ENCODE data around the gene PGM1.
A peak's percentile ranks its signal among the peaks of the same experiment; 100 is the strongest.

Gene PGM1

DNA sequence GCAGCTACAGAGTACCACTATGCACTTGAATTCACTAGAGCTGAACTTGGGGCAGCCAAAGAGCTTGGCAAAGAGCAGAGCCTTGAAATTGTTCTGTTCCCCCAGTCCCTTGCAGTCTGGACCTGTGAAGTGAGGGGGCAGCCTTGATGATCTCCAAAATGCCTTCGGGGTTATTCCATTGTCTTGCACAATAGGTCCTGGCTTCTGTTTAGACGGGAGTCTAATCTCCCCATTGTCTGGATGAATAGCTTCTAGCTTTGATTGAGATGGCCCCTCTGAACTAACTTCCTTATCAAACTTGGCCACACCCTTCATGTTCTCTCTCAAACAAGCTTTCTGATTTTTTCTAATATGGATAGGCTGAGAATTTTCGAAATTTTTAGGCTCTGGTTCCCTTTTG is 72.6 kb downstream of the PGM1 start:
- DNase-seq (ENCODE audit: low spot score), result no peak

DNA sequence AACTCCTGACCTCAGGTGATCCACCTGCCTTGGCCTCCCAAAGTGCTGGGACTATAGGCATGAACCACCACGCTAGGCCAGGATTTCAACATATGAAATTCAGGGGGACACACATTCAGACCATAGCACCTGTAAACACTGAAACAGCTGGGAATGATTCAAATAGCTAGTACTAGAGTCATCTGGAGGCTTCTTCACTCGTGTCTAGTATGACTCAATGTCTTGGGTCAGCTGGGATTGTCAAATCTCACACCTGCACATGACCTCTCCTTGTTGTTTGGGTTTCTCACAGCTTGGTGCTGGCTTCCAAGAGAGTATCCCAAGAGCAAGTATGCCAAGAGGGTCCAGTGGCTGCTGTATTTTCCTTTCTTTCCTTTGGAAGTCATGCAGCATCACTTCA is 75.1 kb downstream of the PGM1 start:
- no peak for DNase-seq (ENCODE audit: low spot score)

DNA sequence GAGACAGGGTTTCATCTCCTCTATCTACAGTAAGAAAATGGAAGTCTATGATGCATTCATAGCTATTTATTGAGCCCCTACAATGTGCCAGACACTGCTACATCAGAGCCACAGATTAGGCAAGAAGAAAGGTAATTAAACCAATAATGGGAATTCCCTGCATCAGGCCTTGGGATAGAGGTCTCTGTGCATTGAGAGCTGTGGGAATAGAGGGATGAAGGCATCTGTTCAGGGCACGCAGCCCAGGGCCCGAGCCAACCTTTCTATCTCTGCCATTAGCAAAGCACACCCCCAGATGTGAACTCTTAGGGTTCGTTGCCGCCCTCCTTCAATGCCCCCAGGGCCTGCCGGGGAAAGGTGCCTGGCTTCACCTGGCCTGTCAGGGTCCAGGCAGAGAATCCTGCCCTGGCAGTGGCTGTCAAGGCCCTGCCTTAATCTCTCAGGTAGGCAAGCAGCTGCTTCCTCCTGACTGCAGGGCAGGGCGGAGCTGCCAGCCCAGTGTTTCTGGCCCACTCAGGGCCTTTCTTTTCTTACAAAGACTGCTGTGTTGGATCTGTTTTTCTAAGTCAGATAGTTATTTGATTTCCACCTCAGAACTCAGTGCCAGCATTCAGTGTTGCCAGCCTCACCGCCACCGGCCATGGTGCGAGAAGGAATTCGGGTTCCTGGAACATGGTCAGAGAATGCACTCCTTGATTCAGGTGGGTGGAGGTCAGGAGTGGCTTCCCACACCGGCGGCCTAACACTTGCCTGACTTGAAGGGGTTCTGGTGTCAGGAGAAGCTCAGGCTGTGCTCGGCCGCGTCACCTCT is 76.1 kb downstream of the PGM1 start:
- no peak for DNase-seq (ENCODE audit: low spot score)

DNA sequence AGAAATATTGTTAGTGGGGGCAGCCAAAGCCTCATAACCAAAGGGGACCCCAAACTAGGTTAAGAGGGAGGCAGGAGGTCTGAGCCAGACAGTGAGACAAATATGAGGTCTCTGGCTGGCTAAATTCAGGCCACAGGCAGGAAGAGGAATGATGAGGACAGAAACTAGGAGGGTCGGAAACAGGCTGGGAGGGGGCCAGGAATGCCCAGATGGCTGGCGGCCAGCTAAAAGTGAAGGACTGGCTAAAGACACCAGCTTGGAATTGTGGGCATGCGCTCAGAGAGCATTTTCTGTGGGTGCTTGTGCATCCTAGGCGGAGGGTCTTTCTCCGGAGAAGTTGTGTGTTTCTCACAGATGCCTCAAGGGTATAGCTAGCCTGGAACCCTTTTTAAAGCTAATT is 77.0 kb downstream of the PGM1 start:
- DNase-seq (ENCODE audit: low spot score), result no peak

DNA sequence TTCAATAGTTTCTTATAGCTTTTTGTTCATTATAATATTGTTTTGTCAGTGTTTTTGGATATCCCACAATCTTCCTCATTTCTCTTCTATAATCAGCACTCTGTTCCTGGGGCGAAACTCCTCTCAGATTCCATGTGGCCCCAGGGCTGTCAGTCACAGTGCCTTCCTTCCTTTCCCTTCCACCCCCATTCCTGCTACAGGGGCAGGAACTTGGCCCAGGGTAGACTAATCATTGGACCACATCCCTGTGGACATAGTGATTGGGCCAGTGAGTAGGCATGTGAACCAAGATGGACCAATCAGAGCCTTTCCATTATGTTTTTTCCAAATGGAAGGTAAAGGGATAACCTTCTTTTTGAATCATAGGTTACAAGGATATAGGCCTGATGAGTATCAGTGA is 78.3 kb downstream of the PGM1 start:
- no peak for DNase-seq (ENCODE audit: low spot score)

DNA sequence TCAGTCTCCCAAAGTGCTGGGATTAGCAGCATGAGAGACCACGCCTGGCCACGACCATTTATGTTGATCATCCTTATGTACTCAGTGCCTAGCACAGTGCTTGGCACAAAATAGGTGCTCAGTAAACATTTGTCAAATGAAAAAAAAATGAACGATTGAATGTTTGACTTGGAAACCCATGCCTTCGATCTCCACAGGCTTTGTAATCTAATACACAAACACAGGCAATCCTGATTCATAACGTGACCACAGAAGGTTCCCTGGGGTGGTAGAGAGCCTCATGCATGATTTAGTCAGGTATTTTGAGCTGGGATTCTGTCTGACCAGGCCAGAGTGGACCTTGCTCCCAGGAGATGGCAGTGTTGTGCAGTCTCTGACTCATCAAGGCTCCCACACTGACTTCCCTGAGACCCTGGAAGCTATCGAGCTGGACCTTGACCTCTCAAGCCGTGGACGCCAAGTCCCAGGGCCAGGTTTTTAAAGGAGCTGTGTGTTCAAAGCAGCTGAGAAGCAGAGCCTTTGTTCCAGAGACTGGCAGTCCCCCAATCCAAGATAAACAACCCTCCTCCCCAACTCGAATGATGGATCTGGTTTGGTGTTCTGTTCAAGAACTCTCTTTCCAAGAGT is 81.1 kb downstream of the PGM1 start:
- no peak for DNase-seq (ENCODE audit: low spot score)

DNA sequence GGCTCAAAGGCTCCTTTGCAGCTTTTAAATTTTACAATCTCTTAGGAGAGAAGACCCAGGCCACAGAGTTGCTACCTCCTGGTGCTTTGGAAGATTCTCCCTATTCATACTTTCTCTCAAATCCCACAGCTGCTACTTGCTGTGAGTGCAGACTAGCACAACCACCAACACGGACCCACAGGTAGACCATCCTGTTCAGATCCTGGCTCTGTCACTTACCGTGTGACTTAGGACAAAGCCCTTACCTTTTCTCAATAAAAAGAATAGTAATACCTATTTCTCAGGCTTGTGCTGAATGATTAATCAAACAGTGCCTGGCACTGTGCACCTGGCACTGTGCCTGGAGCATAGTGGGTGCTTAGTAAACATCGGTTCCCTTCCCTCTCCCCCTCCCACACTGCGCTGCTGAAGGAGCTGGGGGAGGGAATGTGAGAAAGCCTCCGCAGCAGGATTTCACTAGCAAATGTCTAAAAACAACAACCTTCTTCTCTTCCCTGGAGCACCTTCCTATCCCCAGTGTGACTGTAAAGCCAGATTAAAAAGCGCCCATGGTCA is 81.7 kb downstream of the PGM1 start:
- no peak for DNase-seq (ENCODE audit: low spot score)

DNA sequence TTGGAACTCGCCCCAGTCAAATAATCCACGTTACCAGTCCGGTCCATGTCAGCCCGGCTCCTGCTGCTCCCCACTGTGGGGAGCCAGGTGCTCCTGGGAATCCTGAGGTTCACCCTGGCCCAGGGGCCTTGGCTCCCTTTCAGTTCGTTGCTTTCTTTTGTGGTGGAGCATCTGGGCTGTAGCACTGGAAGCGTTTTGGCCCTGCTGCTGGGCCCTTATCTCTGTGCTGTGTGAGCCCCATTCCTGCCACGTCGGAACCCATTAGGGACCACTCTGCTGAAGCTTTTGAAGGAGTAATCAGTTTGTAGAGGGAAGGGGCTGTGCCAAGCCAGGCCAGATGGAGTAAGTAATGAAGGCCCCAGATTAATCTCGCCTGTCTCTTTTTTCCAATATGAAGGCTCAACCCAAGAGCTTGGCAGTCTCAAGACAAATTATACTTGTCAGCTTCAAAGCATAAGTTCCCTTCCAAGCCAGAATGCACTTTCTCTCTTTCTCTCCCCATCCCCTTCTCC is 82.3 kb downstream of the PGM1 start:
- no peak for DNase-seq (ENCODE audit: low spot score)

DNA sequence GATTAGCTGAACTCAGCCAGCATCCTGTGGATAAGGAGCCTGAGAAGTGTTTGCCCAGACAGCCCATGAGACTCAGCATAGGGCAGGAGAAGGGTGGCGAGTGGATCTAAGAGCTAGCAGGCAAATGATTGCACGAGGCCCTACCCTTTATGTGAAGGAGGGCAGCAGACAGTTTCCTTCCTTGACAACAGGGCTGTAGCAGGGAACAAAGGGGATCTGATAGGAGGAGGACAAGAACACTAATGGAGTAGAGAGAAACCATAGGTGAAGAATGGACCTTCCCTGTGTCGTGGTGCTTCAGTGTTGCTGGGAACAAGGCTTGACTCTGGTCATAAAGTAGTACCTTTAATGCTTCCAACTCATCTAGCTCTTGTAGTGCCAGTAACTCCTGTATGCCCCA is 84.3 kb downstream of the PGM1 start:
- no peak for DNase-seq (ENCODE audit: low spot score)

DNA sequence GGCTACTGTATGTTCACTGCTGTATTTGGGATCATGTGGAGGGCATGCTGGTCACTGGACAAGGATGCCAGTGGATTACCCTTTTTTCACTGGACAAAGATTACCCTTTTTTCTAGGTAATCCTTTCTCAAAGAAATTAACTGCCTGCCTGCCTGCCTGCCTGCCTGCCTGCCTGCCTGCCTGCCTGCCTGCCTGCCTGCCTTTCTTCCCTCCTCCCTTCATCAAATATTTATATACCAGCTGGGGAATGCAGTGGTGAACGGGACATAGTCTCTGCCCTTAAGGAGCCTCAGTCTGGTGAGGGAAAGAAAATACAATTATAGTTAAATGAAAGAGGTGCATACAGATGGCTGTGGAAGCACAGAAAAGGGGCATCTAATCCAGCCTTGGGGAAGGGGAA is 85.0 kb downstream of the PGM1 start:
- DNase-seq (ENCODE audit: low spot score), result no peak

DNA sequence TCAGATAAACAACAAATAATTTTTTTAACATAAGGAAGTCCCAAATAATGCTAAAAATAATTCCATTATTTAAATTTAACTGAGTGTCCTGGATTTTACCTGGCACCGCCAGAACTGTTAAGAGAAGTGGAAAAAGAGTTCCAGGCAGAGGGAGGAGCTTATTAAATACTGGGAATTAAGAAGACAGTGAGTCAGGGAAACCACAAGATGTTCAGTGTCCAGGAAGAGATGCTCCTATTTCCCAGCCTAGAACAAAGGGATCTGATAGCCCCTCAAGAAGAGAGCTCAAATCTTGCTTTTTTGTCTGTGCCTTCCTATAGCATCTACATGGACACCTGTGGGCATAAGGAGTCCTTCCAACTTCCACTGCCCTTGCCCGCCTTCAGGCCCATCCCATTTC is 85.9 kb downstream of the PGM1 start:
- no peak for DNase-seq (ENCODE audit: low spot score)

DNA sequence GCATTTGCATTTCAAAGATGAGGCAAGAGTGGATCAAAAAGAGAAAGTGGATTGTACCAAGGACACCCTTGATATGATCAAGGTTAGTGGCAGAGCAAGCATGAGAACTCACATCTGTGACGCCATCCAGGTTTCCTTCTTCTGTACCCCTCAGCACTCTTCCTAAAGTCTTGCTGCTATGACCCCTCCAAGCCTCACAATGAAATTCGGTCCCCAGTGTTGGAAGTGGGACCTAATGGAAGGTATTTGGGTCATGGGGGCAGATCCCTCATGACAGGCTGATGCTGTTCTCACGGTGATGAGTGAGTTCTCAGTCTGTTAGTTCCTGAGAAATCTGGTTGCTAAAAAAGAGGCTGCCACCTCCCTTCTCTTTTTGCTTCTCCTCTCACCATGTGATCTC is 86.4 kb downstream of the PGM1 start:
- no peak for DNase-seq (ENCODE audit: low spot score)

DNA sequence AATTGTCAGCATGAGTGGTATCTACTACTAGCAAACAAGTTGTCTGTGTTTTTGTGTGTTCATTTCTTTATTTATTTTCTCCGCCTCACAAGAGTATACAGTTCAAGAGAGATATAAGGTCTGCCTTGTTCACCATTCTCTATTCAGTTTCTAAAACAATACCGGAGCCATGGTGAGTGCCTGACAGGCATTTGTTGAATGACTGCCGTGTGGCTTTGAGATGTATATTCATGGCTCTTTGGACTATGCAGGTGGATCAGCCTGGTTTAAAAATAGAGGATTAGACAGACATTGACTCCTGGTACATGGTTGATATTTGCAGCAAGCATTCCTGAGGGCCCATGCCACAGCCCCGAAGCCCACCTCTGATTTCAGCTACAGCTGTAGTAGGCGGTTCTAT is 89.7 kb downstream of the PGM1 start:
- DNase-seq (ENCODE audit: low spot score), result no peak

DNA sequence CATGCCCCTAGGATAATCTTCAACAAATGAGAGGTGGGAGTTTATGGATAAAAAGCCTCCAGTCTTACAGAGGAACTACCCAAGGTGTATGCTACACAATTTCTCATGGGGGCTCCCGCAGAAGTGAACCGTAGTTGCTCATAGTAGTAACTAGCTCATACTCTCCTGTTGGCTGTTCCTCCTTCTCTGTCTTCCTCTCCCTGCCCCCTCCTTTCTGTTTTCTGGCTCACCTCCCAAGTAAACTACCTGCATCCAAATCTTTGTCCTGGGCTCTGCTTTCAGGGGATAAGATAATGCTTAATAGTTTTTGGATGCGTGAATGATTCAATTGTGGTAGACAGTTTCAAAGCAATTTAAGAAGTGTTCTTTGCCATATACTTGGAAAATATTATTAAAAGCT is 90.5 kb downstream of the PGM1 start:
- DNase-seq (ENCODE audit: low spot score), result no peak

DNA sequence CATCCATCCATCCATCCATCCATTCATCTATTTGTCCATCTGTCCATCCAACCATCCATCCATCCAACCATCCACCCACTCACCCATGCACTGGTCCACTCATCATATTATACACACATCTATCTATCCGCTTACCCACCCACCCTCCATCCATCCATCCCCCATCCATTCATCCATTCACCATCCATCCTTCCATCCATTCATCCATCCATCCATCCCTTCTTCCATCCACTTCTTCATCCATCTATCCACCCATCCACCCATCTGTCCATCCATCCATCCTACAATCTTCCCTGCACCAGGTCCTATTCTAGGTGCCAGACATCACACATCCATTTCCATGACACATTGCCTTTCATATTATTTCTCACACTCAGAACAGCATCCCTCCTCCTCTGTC is 93.5 kb downstream of the PGM1 start:
- no peak for DNase-seq (ENCODE audit: low spot score)

DNA sequence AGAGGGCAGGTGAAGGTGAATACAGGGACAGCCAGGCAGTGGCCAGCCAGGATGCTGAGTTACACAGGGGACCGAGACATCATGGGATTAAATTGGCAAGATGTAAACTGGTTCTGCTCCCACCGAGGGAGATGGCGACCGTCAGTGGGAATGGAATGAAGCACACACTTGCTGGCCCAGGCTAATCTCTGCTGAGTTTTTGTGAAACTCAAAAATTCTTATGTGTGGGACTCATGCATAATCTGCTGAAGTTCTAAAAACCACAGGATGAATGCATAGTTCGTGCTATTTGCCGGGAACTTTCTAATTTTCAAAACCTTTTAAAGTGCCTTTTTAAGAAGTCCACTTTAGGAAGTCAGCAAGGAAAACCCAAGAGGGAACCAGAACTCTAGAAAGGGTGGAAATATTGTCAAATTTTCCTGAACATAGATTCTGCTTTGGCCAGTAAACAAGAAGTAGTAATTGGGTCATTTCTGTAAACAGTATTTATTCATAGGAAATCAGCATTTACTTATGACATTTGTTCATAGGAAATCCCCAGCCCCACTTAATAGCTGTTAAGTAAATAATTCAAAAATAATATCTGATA is 95.2 kb downstream of the PGM1 start:
- no peak for DNase-seq (ENCODE audit: low spot score)

DNA sequence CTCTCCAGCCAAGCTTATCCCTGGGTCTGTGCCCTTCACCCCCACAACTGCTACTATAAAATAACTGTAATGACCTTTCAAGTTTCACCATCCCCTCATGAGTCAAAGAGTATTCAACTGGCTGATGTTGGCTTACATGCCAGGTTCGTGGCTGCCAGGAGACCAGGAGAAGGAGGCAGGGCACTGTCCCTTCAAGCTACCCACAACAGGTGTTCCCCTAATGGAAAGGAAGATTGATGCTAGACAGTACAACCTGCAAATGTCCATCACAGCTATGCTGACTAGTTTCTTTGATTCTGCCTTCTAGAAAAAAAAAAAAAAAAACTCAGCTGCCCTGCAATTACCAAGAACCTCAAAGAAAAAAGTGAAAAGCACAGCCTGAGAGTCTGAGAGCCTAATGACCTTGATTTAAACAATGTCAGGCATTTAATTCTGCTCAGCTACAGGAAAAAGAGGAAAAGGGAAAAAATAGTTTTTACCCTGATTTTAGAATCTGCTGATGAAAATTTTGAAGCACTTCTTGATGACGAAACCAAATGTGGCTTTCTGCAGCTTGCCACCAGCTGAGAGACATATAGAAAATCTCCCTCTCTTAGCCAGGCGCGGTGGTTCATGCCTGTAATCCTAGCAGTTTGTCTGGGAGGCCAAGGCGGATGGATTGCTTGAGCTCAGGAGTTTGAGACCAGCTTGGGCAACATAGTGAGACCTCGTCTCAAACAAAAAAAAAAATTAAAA is 97.9 kb downstream of the PGM1 start:
- no peak for DNase-seq (ENCODE audit: low spot score)

DNA sequence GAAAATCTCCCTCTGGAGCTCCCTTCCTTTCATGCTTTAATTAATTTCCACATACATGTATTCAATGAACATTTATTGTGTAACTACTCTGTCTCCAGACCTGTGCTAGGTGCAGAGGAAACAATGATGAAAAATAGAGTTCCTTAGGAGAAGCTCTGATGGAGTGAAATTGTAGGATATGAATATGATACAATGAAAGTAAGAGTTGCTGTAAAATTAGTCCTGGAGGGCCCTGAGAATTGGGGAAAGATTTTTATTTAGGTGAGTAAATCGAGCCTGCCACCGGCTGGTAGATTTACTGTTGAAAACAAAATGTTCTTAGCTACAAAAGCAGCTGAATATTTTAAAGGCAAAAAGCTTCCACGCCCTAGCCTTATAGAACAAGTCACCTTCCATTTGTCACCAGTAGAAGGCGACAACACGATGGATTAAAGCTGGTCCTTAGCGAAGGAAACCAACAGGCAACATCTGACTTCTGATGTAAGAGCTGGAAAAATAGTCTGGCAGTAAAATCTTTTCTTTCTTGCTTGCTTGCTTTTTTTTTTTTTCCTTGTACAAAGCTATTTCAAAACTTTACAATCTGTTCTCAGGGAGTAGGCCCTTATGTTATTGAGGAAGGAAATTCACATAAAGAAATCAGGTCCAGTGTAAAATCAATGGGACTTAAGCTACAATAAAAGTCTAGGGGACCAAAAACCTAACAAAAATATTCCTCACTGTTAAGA is 98.7 kb downstream of the PGM1 start:
- DNase-seq (ENCODE audit: low spot score), result peak; percentile 20

DNA sequence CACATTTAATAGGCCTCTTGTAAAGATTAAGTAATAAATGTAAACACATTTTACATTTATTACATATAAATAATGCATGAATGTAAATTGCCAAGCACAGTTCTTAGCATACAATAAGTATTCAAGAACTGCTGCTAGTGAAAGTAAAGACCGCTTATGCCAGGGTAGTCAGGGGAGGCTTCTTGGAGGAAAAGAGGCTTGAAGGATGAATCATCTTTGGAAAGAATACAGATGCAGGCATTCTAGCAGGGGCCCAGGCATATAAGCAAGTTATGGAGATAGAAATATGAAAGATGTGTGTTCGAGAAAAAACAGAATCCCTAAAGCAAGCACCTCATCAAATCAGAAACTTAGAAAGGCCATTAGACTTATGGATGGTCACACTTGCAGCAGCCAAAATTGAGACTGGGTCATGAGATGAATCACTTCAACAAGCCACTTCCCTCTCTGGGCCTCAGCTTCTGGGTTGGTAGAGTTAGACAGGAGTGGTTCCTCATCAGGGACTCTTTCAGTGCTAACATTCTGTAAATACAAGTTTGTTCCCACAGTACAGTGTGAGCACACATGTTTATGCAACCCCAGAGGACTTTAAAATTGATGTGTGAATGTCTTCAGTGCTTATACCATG is 100.8 kb downstream of the PGM1 start:
- DNase-seq (ENCODE audit: low spot score), result no peak

DNA sequence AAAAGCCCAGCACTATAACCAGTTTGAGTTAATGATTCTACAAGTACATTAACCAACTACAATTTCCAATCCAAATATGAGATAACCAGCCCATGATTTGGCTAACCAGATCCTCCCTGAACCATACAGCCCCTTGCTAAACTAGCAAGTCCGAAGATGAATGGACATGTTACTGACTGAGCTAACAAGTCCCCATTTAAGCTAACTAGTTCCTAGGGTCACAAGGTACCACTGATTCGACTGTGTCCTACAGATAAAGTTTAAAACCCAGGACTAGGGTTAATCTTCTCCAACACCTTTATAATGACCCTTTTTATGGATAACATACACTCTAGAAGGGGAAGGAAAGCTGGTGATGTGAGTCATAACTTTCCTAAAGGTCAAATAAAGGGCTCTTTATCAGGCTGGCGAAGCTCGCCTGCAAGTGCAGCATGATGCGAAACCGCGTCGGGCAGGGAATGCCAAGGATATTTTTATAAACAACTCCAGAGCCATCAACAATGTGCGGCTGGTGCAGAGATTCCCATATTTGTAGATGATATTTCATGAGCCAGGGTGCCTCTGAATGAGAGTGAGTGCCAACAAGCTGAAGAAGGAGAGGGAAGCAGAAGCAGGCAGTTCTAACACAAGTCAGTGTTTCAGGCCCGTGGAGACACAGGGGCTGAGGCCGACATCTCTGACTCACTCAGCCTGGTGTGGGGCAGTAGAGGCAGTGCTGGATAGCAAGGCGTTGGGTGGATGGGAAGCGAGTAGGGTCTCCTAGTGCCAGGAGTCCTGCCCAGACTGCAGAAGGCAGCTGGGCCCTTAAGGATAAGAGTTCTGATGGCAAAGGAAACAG is 105.0 kb downstream of the PGM1 start:
- DNase-seq (ENCODE audit: low spot score), result no peak
